ENCODE measurements around the gene POC1B. TPM values are rescaled to one million over a fixed set of nuclear protein-coding genes. Genes with fewer than 3 reads are reported as not detected.

Gene POC1B
- polyA plus RNA-seq, 1 donor: 20.8 TPM

- 80% methylated on average over 1 of the region's 5 CpGs for WGBS (ENCODE audit: insufficient coverage, low lambda C conversion rate)
- Histone ChIP-seq H3K4me1 (ENCODE audit: control insufficient read depth, insufficient read depth, low read length) (peaks cover 26% of the 10 kb centered on the region), H3K36me3 (ENCODE audit: control insufficient read depth, insufficient read depth, low read length) (no peaks in the 10 kb centered on the region), H3K9me3 (ENCODE audit: control insufficient read depth, low read depth, low read length) (no peaks in the 10 kb centered on the region), H3K4me3 (ENCODE audit: low read length) (no peak overlapping the region), H3K27me3 (ENCODE audit: control insufficient read depth, insufficient read depth, low read length) (no peaks in the 10 kb centered on the region), H3K27ac (ENCODE audit: low read length) (peak overlapping the region; percentile 14)
- no peak for DNase-seq
Observed at GRCh38 chr12:89539426-89540223, 13.8 kb upstream of the POC1B start.

GRCh38 chr12:89538897-89539296 lies 13.1 kb upstream of the POC1B start:
- Histone ChIP-seq H3K4me1 (ENCODE audit: control insufficient read depth, insufficient read depth, low read length) (peaks cover 26% of the 10 kb centered on the region), H3K27ac (ENCODE audit: low read length) (peak overlapping the region; percentile 44), H3K4me3 (ENCODE audit: low read length) (no peak overlapping the region), H3K9me3 (ENCODE audit: control insufficient read depth, low read depth, low read length) (no peaks in the 10 kb centered on the region), H3K27me3 (ENCODE audit: control insufficient read depth, insufficient read depth, low read length) (no peaks in the 10 kb centered on the region), H3K36me3 (ENCODE audit: control insufficient read depth, insufficient read depth, low read length) (no peaks in the 10 kb centered on the region)
- peak; percentile 54 to 73 for DNase-seq
- 37% methylated on average over 2 of the region's 4 CpGs for WGBS (ENCODE audit: insufficient coverage, low lambda C conversion rate)

- Histone ChIP-seq H3K9me3 (ENCODE audit: control insufficient read depth, low read depth, low read length) (no peaks in the 10 kb centered on the region), H3K27ac (ENCODE audit: low read length) (peak overlapping the region; percentile 44), H3K36me3 (ENCODE audit: control insufficient read depth, insufficient read depth, low read length) (no peaks in the 10 kb centered on the region), H3K27me3 (ENCODE audit: control insufficient read depth, insufficient read depth, low read length) (no peaks in the 10 kb centered on the region), H3K4me1 (ENCODE audit: control insufficient read depth, insufficient read depth, low read length) (peaks cover 21% of the 10 kb centered on the region), H3K4me3 (ENCODE audit: low read length) (no peak overlapping the region)
- no CpG with 5 or more reads among the region's 3 CpGs for WGBS (ENCODE audit: insufficient coverage, low lambda C conversion rate)
- DNase-seq: peak; percentile 31 to 52
Observed at GRCh38 chr12:89537389-89537788, 11.5 kb upstream of the POC1B start.

GRCh38 chr12:89529738-89530137 lies 3.9 kb upstream of the POC1B start:
- H3K27me3 ChIP-seq (ENCODE audit: control insufficient read depth, insufficient read depth, low read length): no peaks in the 10 kb centered on the region
- peak; percentile 34 to 52 for DNase-seq
- no CpG with 5 or more reads among the region's 1 CpG for WGBS (ENCODE audit: insufficient coverage, low lambda C conversion rate)
- no peak overlapping the region for H3K4me3 ChIP-seq (ENCODE audit: low read length)
- no peaks in the 10 kb centered on the region for H3K36me3 ChIP-seq (ENCODE audit: control insufficient read depth, insufficient read depth, low read length)
- peaks cover 3% of the 10 kb centered on the region for H3K4me1 ChIP-seq (ENCODE audit: control insufficient read depth, insufficient read depth, low read length)
- no peaks in the 10 kb centered on the region for H3K9me3 ChIP-seq (ENCODE audit: control insufficient read depth, low read depth, low read length)
- H3K27ac ChIP-seq (ENCODE audit: low read length): no peak overlapping the region

GRCh38 chr12:89528434-89528833 lies 2.6 kb upstream of the POC1B start:
- no peaks in the 10 kb centered on the region for H3K9me3 ChIP-seq (ENCODE audit: control insufficient read depth, low read depth, low read length)

GRCh38 chr12:89525305-89525823 lies 483 bp downstream of the POC1B start:
- peaks cover 3% of the 10 kb centered on the region for H3K4me1 ChIP-seq (ENCODE audit: control insufficient read depth, insufficient read depth, low read length)
- no CpG with 5 or more reads among the region's 53 CpGs for WGBS (ENCODE audit: insufficient coverage, low lambda C conversion rate)

More at GRCh38 chr12:89528434-89528833, 2.6 kb upstream of the POC1B start:
- H3K4me1 ChIP-seq (ENCODE audit: control insufficient read depth, insufficient read depth, low read length): peaks cover 3% of the 10 kb centered on the region
- no peaks in the 10 kb centered on the region for H3K27me3 ChIP-seq (ENCODE audit: control insufficient read depth, insufficient read depth, low read length)
- no peak for DNase-seq
- WGBS (ENCODE audit: insufficient coverage, low lambda C conversion rate): no CpG with 5 or more reads among the region's 4 CpGs
- no peak overlapping the region for H3K27ac ChIP-seq (ENCODE audit: low read length)
- no peaks in the 10 kb centered on the region for H3K36me3 ChIP-seq (ENCODE audit: control insufficient read depth, insufficient read depth, low read length)
- no peak overlapping the region for H3K4me3 ChIP-seq (ENCODE audit: low read length)

GRCh38 chr12:89524541-89525304 lies 1.1 kb downstream of the POC1B start, which contains the start of gene GALNT4:
Gene GALNT4, minus strand, starts transcription at chr12:89524796. Its CDS starts 247 bp downstream, at chr12:89524549.
- peaks cover 3% of the 10 kb centered on the region for H3K4me1 ChIP-seq (ENCODE audit: control insufficient read depth, insufficient read depth, low read length)

More at GRCh38 chr12:89525305-89525823, 483 bp downstream of the POC1B start:
- Histone ChIP-seq H3K27me3 (ENCODE audit: control insufficient read depth, insufficient read depth, low read length) (no peaks in the 10 kb centered on the region), H3K27ac (ENCODE audit: low read length) (peak overlapping the region; percentile 94), H3K36me3 (ENCODE audit: control insufficient read depth, insufficient read depth, low read length) (no peaks in the 10 kb centered on the region), H3K4me3 (ENCODE audit: low read length) (peak overlapping the region; percentile 99), H3K9me3 (ENCODE audit: control insufficient read depth, low read depth, low read length) (no peaks in the 10 kb centered on the region)
- DNase-seq: peak; percentile 27 to 79

GRCh38 chr12:89523843-89524540 lies 1.9 kb downstream of the POC1B start:
- peaks cover 4% of the 10 kb centered on the region for H3K4me1 ChIP-seq (ENCODE audit: control insufficient read depth, insufficient read depth, low read length)
- DNase-seq: peak in 1 of 2 donors; percentile 65
- no CpG with 5 or more reads among the region's 21 CpGs for WGBS (ENCODE audit: insufficient coverage, low lambda C conversion rate)

More at GRCh38 chr12:89524541-89525304, 1.1 kb downstream of the POC1B start, which contains the start of gene GALNT4:
- H3K4me3 ChIP-seq (ENCODE audit: low read length): peak within 1 kb of the TSS; percentile 99
- peak; percentile 86 to 93 for DNase-seq
- H3K9me3 ChIP-seq (ENCODE audit: control insufficient read depth, low read depth, low read length): no peaks in the 10 kb centered on the region
- H3K36me3 ChIP-seq (ENCODE audit: control insufficient read depth, insufficient read depth, low read length): no peaks in the 10 kb centered on the region
- WGBS (ENCODE audit: insufficient coverage, low lambda C conversion rate): no CpG with 5 or more reads among the region's 43 CpGs
- peak within 1 kb of the TSS; percentile 94 for H3K27ac ChIP-seq (ENCODE audit: low read length)
- no peaks in the 10 kb centered on the region for H3K27me3 ChIP-seq (ENCODE audit: control insufficient read depth, insufficient read depth, low read length)

GRCh38 chr12:89523393-89523792 lies 2.5 kb downstream of the POC1B start:
- Histone ChIP-seq H3K36me3 (ENCODE audit: control insufficient read depth, insufficient read depth, low read length) (peaks cover 4% of the 10 kb centered on the region), H3K27ac (ENCODE audit: low read length) (peak overlapping the region; percentile 94), H3K9me3 (ENCODE audit: control insufficient read depth, low read depth, low read length) (no peaks in the 10 kb centered on the region), H3K4me3 (ENCODE audit: low read length) (peak overlapping the region; percentile 99), H3K4me1 (ENCODE audit: control insufficient read depth, insufficient read depth, low read length) (peaks cover 7% of the 10 kb centered on the region), H3K27me3 (ENCODE audit: control insufficient read depth, insufficient read depth, low read length) (no peaks in the 10 kb centered on the region)
- no CpG with 5 or more reads among the region's 8 CpGs for WGBS (ENCODE audit: insufficient coverage, low lambda C conversion rate)
- DNase-seq: peak in 1 of 2 donors; percentile 53

More at GRCh38 chr12:89523843-89524540, 1.9 kb downstream of the POC1B start:
- Histone ChIP-seq H3K27me3 (ENCODE audit: control insufficient read depth, insufficient read depth, low read length) (no peaks in the 10 kb centered on the region), H3K27ac (ENCODE audit: low read length) (peak overlapping the region; percentile 94), H3K36me3 (ENCODE audit: control insufficient read depth, insufficient read depth, low read length) (peaks cover under 1% of the 10 kb centered on the region), H3K9me3 (ENCODE audit: control insufficient read depth, low read depth, low read length) (no peaks in the 10 kb centered on the region), H3K4me3 (ENCODE audit: low read length) (peak overlapping the region; percentile 99)
